ENCODE measurements around the gene MR1.

DNA sequence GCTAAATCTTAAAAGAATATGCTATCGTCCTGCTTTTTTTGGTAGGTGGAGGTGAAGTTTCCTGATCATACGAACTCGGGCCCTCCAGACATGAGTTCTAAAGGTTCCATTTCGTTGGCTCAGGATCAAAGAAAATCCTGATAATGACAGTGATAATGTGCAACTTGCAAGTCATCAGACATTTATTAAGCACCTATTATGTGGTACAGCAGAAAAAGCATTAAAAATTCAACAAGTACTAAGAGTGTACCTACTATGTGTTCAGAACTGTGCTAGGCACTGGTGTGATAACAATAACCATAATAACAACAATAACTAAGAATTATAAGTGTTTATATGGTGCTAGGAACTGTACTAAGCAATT lies 50.8 kb downstream of the MR1 start:
- TF ChIP-seq CTCF (conservative IDR thresholded peaks at IDR 0.05 in 1 of 2, IDR thresholded peaks at IDR 0.05 in 1 of 2; ENCODE audit: low read depth in 1 of 2, low read length in 2 of 2) (no peak), EZH2 (IDR thresholded peaks at IDR 0.05; ENCODE audit: low read length, missing control alignments) (no peak)
